Right lobe of liver (tissue), 6 donors: ENCODE data around the gene FPGS. TPM values are rescaled to one million over a fixed set of nuclear protein-coding genes. Genes with fewer than 3 reads are reported as not detected.

Source experiments
- ATAC-seq, 4 donors: fragments of 200-7000 bp; cut with Tn5 transposase; one replicate each; pipeline ENCODE4 v1.9.1; 2020; ENCODE audit warnings: mild to moderate bottlenecking in 4 of 4, moderate library complexity in 4 of 4
- DNase-seq, 3 donors: peaks; one replicate each; pipeline ENCODE4 v3.0.0-alpha.2; 2020
- H3K27ac ChIP-seq, 3 donors: fragments of 200-600 bp; one replicate each; pipeline ENCODE4 v1.8.0; 2022
- H3K27me3 ChIP-seq, 2 donors: fragments of 200-600 bp; one replicate each; pipeline ENCODE4 v1.8.0; 2022
- H3K36me3 ChIP-seq, 4 donors: fragments of 200-600 bp; sonication (generic) in 1 of 4; one replicate each; pipeline versions ENCODE4 v1.5.1 to v1.8.0; 2017 to 2022; ENCODE audit warnings: control low read depth in 1 of 4
- H3K4me1 ChIP-seq, 4 donors: fragments of 200-600 bp; sonication (generic) in 1 of 4; one replicate each; pipeline versions ENCODE4 v1.5.1 to v1.8.0; 2017 to 2022; ENCODE audit warnings: control low read depth in 1 of 4
- H3K4me3 ChIP-seq, 3 donors: fragments of 200-600 bp; one replicate each; pipeline ENCODE4 v1.8.0; 2022
- H3K9me3 ChIP-seq, 4 donors: fragments of 200-600 bp; sonication (generic) in 1 of 4; one replicate each; pipeline versions ENCODE4 v1.5.1 to v1.8.0; 2017 to 2022; ENCODE audit warnings: control low read depth in 1 of 4
- CTCF ChIP-seq, 4 donors: fragments of 200-600 bp in 3 of 4; fragments of 450-650 bp in 1 of 4; IDR thresholded peaks; one replicate each; pipeline versions ENCODE4 v1.5.1 to v1.8.0; 2016 to 2022; ENCODE audit warnings: antibody characterized with exemption in 4 of 4, mild to moderate bottlenecking in 2 of 4
- POLR2A ChIP-seq: fragments of 450-650 bp; IDR thresholded peaks from one replicate; pipeline ENCODE4 v1.6.1; 2017; ENCODE audit warnings: antibody characterized with exemption, mild to moderate bottlenecking
- WGBS: methylation state at CpG from one replicate; pipeline ENCODE4 v1.1.6; 2018; ENCODE audit warnings: low coverage, low lambda C conversion rate; ENCODE audit not compliant: insufficient coverage; ENCODE audit errors: missing lambda C conversion rate; 5-methylcytosine and 5-hydroxymethylcytosine counted together
- intact Hi-C, 2 donors: fragments of 100-400 bp; cut with DNase I; formaldehyde crosslinking; loops; one replicate each; pipeline versions ENCODE4 v1.11.2 to v1.14.1; 2022
- microRNA-seq, 2 donors: library from miRNA; unstranded; fragments of <30 nt; microRNA quantifications; one replicate each; pipeline ENCODE4, GENCODE V29; 2019 to 2020
- small RNA-seq, 2 experiments: library from RNA; depleted of rRNA; stranded (forward); fragments of <200 nt; gene quantifications; one replicate each; pipeline ENCODE3, GENCODE V24; 2016
- total RNA-seq, 6 experiments: library from RNA; depleted of rRNA in 2 of 6; stranded (reverse); fragments of >200 nt in 2 of 6; fragmentation: NEBNext Ultra II Directional in 3 of 6; extraction: Animal tissue kit (Norgen Biotek cat#: 25700) in 3 of 6; gene quantifications; one replicate each; pipeline versions ENCODE4 v1.1.0 to v1.2.4, GENCODE V29; 2016 to 2023
- donor health status: DM: no; HTN: yes; CAD: no.
- donor health status: DM: no; HTN: no; CAD: no.
- donor health status: DM: no; HTN: no; CAD: no.
- donor health status: DM: no; HTN: yes; CAD: no.
- donor health status: DM: no; HTN: yes; CAD: no.

Gene FPGS
- total RNA-seq, 6 experiments from 2014 or later: 44.3 to 68.5 (median 56.9) TPM

- ATAC-seq: no peak
- Histone ChIP-seq H3K27me3 (no peaks in the 10 kb centered on the region), H3K9me3 (no peaks in the 10 kb centered on the region), H3K4me1 (peaks cover 0 to 14% (median 6%) of the 10 kb centered on the region in 4 donors), H3K4me3 (no peak overlapping the region), H3K36me3 (no peaks in the 10 kb centered on the region), H3K27ac (no peak overlapping the region)
- no peak for TF ChIP-seq CTCF (IDR thresholded peaks at IDR 0.05)
- no peak for TF ChIP-seq POLR2A
- 56% methylated on average over 7 of the region's 8 CpGs for WGBS
- intact Hi-C loops: no loop called here
- no peak for DNase-seq
These were observed 57.6 kb downstream of the FPGS start for GRCh38 chr9:127860260-127860659.

GRCh38 chr9:127860779-127861178 lies 58.1 kb downstream of the FPGS start:
- no peak for ATAC-seq
- intact Hi-C loops: no loop called here
- H3K27me3 ChIP-seq: no peaks in the 10 kb centered on the region
- TF ChIP-seq POLR2A (no peak), CTCF (IDR thresholded peaks at IDR 0.05) (no peak)
- H3K27ac ChIP-seq: no peak overlapping the region
- no peak for DNase-seq
- no peak overlapping the region for H3K4me3 ChIP-seq
- WGBS: 89% methylated on average over 8 of the region's 11 CpGs
- peaks cover 0 to 14% (median 6%) of the 10 kb centered on the region in 4 donors for H3K4me1 ChIP-seq
- H3K9me3 ChIP-seq: no peaks in the 10 kb centered on the region
- no peaks in the 10 kb centered on the region for H3K36me3 ChIP-seq

GRCh38 chr9:127862075-127863011 lies 59.7 kb downstream of the FPGS start:
- no peak for TF ChIP-seq POLR2A
- TF ChIP-seq CTCF (IDR thresholded peaks at IDR 0.05): no peak
- no peak overlapping the region for H3K4me3 ChIP-seq
- ATAC-seq: peak; percentile 75 to 86 (median 82)

GRCh38 chr9:127863191-127863621 lies 60.5 kb downstream of the FPGS start:
- Histone ChIP-seq H3K36me3 (peaks cover 0 to 4% (median 0%) of the 10 kb centered on the region in 4 donors), H3K4me3 (no peak overlapping the region), H3K27me3 (no peaks in the 10 kb centered on the region), H3K27ac (peak overlapping the region in 2 of 3 donors; percentile 51 to 78), H3K9me3 (no peaks in the 10 kb centered on the region), H3K4me1 (peaks cover 0 to 11% (median 5%) of the 10 kb centered on the region in 4 donors)
- TF ChIP-seq CTCF (IDR thresholded peaks at IDR 0.05) (no peak), POLR2A (no peak)
- intact Hi-C loops: no loop called here
- DNase-seq (no peak), ATAC-seq (no peak)
- 70% methylated on average over 13 of the region's 13 CpGs for WGBS

More at GRCh38 chr9:127862075-127863011, 59.7 kb downstream of the FPGS start:
- no peaks in the 10 kb centered on the region for H3K36me3 ChIP-seq
- intact Hi-C loops: no loop called here
- peak overlapping the region; percentile 51 to 78 (median 59) for H3K27ac ChIP-seq
- WGBS: 38% methylated on average over 18 of the region's 29 CpGs
- H3K4me1 ChIP-seq: peaks cover 0 to 14% (median 6%) of the 10 kb centered on the region in 4 donors
- DNase-seq: peak; percentile 79 to 89 (median 88)
- H3K9me3 ChIP-seq: no peaks in the 10 kb centered on the region
- no peaks in the 10 kb centered on the region for H3K27me3 ChIP-seq

Small RNA genes within 50 kb of the gene (microRNA-seq; reads per million reads assigned to microRNA genes)
- 0 reads per million in 2 donors for gene MIR2861
- 0 to 0.29 reads per million in 2 donors for gene MIR3960

Small RNA genes within 50 kb of the gene (small RNA-seq; reads per million reads assigned to genes)
- gene RF00019 (0 reads per million in 2 experiments), gene RNA5SP296 (0 reads per million in 2 experiments)

Other genes with a start within 250 kb of the FPGS start
- 10 to 100 TPM in 1 of 6 experiments, 1 to 10 TPM in 5; 1.8 to 13.5 (median 4.1) TPM for gene STXBP1, start 190.6 kb upstream of the FPGS start, total RNA-seq
- under 1 TPM in 1 of 6 experiments, not detected in 5; 0.10 TPM for gene CFAP157, start 95.9 kb upstream of the FPGS start, total RNA-seq
- gene PTRH1, start 87.2 kb upstream of the FPGS start, total RNA-seq: 10 to 100 TPM in 2 of 6 experiments, 1 to 10 TPM in 4; 4.8 to 21.2 (median 6.8) TPM
- gene TTC16, start 86.8 kb upstream of the FPGS start, total RNA-seq: under 1 TPM in 2 of 6 experiments, not detected in 4; 0.05 to 0.12 TPM
- 10 to 100 TPM in 2 of 6 experiments, 1 to 10 TPM in 4; 6.1 to 15.3 (median 7.7) TPM for gene TOR2A, start 67.6 kb upstream of the FPGS start, total RNA-seq
- gene SH2D3C, start 24.2 kb upstream of the FPGS start, total RNA-seq: 1 to 10 TPM; 1.7 to 5.6 (median 2.7) TPM
- gene CDK9, start 16.8 kb upstream of the FPGS start, total RNA-seq: 100 to 1,000 TPM in 1 of 6 experiments, 10 to 100 TPM in 5; 49.4 to 107 (median 54.5) TPM
- gene ENG, start 51.8 kb downstream of the FPGS start, total RNA-seq: 10 to 100 TPM; 27.4 to 90.1 (median 54.1) TPM
- 10 to 100 TPM; 31.4 to 78.6 (median 51.7) TPM for gene AK1, start 74.8 kb downstream of the FPGS start, total RNA-seq
- 10 to 100 TPM; 22.5 to 40.3 (median 29.8) TPM for gene ST6GALNAC6, start 96.7 kb downstream of the FPGS start, total RNA-seq
- 10 to 100 TPM in 3 of 6 experiments, 1 to 10 TPM in 3; 3.2 to 23.8 (median 11.2) TPM for gene ST6GALNAC4, start 114.2 kb downstream of the FPGS start, total RNA-seq
- gene PIP5KL1, start 127.9 kb downstream of the FPGS start, total RNA-seq: under 1 TPM in 3 of 6 experiments, not detected in 3; 0.58 to 0.81 (median 0.70) TPM
- gene DPM2, start 135.0 kb downstream of the FPGS start, total RNA-seq: 10 to 100 TPM; 10.6 to 19.1 (median 13.9) TPM
- gene EEIG1, start 178.1 kb downstream of the FPGS start, total RNA-seq: 10 to 100 TPM in 5 of 6 experiments, 1 to 10 TPM in 1; 9.7 to 54.1 (median 23.6) TPM